Measurements from ENCODE around the gene PRG2.

The PRG2 gene

GRCh38 chr11:57396744-57397143 lies 6.3 kb upstream of the PRG2 start:
- DNase-seq (ENCODE audit: low read depth), result no peak

DNA sequence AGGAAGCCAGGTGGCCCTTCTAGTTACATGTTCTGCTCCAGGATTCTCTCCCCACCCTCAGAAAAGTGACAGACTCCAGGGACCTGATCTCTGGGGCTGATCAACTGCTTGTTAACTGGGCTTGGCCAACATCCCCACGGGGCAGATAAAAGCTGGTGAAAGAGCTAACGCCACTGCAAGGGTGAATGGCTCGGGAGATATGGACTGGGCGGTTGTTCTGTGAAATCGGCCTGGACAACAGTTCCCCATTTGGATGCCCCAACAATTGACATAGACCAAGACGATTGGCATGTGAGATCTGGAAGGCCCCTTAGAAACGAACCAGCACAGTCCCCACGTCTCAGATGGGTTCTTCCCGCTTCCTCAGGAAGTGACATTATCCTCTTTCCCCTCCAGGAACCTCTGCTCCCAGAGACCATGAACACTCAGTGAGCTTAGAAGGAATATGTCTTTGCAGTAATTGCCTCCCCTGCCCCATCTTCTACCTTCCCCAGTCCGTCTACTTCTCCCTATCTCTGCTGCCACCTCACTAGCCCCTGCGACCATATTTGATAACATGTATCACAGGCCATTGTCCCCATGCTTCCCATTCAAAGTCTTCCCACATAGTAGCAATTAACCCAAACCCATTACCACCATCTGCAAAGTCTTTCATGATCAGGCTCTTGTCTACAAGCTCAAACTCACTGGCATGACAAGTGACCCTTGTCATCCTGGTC lies 5.6 kb upstream of the PRG2 start:
- no peak for DNase-seq (ENCODE audit: low read depth)

DNA sequence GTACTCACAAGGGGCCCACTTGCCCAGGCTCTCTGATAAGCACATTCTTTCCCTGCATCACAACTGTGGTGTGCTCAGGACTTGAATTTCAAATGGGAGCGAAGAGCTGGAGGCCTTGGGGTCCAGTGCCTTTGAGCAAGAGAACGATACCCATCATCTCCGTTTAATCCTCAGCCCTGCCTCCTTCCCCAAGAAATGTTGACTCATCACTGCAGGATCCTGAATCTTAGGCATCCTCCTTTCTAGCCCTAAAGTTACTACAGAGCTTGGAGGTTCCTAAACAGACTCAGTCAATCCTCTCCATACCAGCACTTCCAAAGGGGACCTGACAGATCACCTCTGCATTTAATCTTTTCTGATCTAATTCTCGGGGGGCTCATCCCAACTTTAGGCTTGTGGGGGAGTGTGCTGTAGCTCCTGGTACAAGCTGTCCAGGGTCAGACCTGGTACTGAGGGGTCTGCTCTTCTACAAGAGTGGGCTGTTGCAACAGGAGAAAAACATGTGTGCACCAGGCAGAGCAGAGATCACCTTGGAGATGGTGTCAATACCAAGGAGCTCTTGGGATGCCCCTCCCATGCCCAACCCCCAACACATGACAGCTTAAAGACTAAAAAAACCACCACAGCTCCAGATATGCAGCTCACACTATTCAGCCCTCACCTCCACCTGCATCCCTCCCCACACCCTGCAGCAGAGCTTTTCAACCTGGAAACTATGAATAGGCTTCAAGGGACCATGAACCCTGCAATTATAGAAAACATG lies 3.9 kb upstream of the PRG2 start:
- DNase-seq (ENCODE audit: low read depth), result no peak

DNA sequence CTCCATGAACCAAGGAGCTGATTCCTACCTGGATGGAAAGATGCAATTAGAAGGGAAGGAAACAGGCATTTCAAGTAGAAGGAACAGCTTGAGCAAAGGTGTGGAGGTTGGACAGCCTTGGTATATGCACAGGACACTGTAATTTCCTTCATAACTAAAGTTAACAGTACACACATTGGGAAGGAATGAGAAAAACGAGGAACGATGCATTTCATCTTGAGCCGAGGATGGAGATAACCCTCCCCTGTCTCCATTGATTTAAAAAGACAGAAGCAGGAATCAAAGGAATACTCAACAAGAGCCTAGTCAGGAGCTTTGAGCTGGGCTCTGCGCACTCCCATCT lies 2.3 kb upstream of the PRG2 start:
- no peak for DNase-seq (ENCODE audit: low read depth)

DNA sequence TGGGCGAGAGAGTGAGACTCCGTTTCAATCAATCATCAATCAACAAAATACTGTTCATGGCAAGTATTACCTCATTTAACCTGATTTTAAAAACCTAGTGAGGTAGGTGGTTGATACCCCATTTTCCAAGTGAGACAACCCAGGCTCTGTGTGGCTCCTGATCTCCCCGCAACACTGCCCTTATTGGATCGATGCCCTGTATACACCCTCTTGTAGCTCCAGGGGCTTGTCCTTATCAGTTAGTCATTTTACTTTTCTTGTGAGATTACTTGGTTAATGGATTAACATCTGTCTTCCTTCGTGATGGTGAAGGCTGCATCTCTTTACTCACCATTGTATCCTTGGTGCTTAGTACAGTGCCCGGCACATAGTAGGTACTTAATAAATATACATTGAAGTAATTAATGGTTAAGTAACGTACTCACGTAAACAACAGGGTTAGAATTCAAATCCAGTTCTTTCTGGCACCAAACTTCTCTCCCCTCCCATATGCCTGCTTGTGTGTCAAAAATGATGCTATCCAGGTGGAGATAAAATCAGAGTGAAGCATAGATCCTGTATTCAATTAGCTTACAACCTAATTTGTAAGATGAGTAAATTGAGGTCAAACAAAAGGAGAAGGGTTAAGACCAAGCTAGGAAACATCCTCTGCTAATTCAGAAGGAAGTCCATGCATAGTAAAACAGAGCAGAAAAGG lies 1.8 kb upstream of the PRG2 start:
- no peak for DNase-seq (ENCODE audit: low read depth)

GRCh38 chr11:57391539-57391938 lies 1.1 kb upstream of the PRG2 start:
- DNase-seq (ENCODE audit: low read depth), result no peak

DNA sequence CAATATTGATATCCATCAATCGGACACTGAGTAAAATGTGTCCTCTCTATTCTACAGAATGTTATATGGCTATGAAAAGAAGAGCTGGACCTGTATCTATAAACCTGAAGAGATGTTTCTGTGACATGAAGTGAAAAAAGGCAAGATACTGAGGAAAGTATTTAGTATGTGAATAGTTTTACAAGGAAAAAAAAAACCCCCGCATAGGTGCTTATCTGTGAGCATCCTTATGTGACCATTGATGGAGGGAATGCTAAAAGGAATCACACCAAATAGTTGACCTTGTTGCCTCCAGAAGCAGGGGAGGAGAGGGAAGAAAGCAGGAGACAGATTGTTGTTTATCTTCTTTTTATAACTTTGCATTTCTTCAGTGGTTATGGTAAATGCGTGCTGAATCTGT lies 661 bp upstream of the PRG2 start:
- DNase-seq (ENCODE audit: low read depth), result no peak

DNA sequence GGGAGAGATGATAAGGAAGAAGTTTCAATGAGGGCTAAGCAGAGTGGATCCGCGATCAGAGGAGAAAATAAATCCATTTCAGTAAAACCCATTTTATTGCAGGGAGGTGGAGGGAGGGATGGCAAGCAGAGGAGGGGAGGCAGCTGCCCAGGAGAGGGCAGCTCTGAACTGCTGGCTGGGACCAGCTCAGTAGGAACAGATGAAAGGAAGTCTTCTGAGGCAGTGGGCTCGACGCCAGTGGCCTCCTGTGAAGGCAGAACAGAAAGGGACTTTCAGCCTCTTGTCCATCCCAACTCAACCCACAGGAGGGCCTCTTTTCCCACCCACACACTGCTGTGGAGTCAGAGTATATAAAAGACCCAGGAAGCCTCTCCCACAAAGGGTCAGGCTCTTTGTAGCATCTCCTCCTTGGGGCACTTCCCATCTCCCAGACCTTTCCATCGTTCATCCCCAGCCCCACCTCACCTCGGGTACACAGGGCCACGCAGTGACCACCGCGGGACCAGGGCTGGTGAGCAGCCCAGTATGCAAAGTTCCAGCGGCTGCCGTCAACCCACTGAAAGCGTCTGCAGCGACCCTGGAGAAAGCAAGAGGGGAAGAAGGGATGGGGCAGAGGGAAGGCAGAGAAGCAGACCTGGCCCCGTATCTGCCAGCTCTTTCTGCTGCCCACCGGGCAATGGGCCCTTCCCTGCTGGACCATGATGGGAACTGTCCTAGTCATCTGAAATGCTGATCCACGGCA lies 3.0 kb downstream of the PRG2 start:
- no peak for DNase-seq (ENCODE audit: low read depth)

GRCh38 chr11:57386178-57386940 lies 4.1 kb downstream of the PRG2 start:
- no peak for DNase-seq (ENCODE audit: low read depth)

- no peak for DNase-seq (ENCODE audit: low read depth)
Observed at GRCh38 chr11:57380975-57381374, 9.5 kb downstream of the PRG2 start, which contains the start of gene PRG3. PRG3 (minus strand) TSS chr11:57381150; CDS start chr11:57380708, 442 bp downstream.

GRCh38 chr11:57379732-57380131 lies 10.7 kb downstream of the PRG2 start:
- DNase-seq (ENCODE audit: low read depth), result no peak

GRCh38 chr11:57378186-57378585 lies 12.3 kb downstream of the PRG2 start:
- DNase-seq (ENCODE audit: low read depth), result no peak

DNA sequence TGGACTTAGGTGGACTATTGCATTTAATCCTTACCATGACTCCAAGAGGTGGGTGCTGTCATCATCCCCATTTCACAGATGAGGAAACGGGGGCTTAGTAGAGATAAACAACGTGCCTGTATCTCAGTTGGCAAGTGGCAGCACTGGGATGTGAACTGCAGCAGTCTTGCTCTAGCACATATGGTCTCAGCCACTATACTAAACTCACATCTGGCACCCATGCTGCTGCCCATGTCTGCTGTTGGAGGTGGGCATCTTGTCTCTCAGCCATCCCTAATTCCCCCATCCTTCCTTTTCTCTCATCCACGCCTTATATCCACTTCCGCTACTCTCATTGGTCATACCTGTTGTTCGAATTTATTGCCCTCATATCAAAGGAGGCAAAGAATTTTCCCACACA lies 13.3 kb downstream of the PRG2 start:
- no peak for DNase-seq (ENCODE audit: low read depth)

DNA sequence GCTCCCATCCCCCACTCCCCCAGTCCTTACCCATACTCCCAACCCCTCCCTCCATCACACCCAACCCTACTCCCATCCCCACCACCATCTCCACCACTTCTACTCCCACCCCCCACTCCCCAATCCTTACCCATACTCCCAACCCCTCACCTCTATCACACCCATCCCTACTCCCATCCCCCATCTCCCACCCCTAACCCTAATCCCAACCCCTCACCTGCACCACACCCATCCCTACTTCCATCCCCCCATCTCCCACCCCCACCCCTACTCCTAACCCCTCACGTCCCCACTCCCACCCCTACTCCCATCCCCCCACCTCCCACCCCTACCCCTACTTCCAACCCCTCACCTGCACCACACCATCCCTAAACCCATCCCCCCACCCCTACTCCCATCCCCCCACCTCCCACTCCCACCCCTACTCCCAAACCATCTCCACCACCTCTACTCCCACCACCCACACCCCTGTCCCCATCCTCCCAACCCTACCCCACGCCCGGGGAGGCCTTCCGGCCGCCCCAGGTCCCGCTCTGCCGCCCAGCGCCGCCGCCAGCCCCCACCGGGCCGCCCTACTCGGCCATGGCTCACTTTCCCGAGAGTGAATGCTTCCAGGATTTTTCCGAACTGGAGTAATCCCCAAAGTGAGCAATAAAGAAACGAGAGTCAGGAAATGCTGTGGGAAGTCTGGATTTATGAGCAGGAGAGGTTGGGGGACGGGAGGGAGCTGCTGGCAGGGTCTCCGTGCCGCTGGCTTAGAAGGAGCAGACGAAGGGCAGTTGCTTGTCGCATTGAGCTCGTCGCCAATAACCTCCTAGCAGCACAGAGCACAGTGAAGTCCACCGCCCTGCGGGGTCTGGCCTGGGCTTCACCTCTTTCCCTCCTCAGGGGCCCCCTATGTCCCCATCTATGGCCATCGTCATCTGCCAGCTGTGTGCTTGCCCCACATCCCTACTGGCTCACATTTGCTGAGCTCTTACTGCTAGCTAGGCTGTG lies 14.1 kb downstream of the PRG2 start:
- DNase-seq (ENCODE audit: low read depth), result no peak

DNA sequence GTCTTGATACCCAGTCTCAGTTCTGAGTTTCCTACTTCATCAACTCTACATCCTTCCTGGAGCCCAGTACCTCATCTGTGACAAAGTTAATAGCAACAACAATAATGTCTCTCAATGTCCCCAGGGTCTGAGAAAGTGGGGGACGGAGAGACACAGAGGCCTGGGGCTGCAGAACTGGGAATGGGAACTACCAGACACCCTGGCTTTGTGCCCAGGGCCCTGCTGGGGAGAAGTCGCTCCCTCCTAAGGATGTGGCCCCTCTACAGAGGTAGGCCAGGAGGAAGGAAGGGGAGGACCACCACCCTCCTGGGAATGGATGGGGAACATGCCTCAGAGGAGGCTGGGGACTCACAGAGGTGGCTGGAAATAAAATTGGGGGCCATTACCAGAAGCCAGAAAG lies 15.0 kb downstream of the PRG2 start:
- no peak for DNase-seq (ENCODE audit: low read depth)

DNA sequence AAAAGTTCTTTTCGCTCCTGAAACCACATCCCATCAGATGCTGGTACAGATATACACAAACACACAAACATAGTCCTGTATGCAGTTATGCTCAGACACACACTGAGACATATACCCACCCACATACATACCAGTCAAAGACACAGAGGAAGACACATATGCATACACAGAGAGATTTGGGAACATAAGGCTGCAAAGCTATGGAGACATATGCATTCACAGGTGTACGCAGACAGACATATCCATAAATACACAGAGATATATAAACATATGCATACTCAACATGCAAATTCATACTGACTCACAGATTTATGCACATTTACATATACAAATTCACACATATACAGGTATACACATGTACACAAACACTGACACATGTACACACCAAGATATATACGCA lies 15.5 kb downstream of the PRG2 start:
- no peak for DNase-seq (ENCODE audit: low read depth)

GRCh38 chr11:57373146-57373545 lies 17.3 kb downstream of the PRG2 start:
- DNase-seq (ENCODE audit: low read depth), result no peak

DNA sequence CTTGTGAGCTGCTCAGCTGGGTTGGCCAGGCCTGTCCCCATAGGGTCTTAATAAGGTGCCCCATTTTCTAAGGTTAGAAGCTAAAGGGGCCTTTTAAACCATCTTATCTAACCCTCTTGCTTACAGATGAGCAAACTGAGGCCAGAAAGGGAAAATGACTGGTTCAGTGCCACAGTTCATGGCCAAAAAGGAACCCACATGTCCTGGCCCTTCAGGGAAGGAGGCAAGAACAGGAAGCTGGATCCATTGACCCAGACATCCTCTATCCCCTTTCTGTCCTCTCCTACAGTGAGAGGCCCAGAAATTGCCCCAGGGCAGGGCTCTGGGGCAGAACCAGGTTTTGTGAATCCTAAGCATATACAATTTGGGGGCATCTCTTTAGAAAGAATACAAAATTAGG lies 19.5 kb downstream of the PRG2 start:
- no peak for DNase-seq (ENCODE audit: low read depth)

- DNase-seq (ENCODE audit: low read depth), result no peak
Observed at GRCh38 chr11:57370251-57370650, 20.2 kb downstream of the PRG2 start.

- no peak for DNase-seq (ENCODE audit: low read depth)
Observed at GRCh38 chr11:57368845-57369232, 21.6 kb downstream of the PRG2 start.
